Central memory CD4-positive, alpha-beta T cell (primary cell): ENCODE data around the gene GPR27.

Experiments used
- DNase-seq: peaks from one replicate; pipeline ENCODE4 v3.0.0; 2022
- total RNA-seq, 3 experiments: gene quantifications; one replicate each; lab custom pipeline; 2026; lab: John Stamatoyannopoulos, UW

Gene GPR27
- total RNA-seq = 0.49 to 3.3 (median 1.2) reads per million in 3 experiments

GRCh38 chr3:71753701-71754609 lies at the start of gene GPR27:
Gene GPR27, plus strand, starts transcription at chr3:71753855. Its CDS starts 195 bp downstream, at chr3:71754050.
- DNase-seq = peak; percentile 21

- DNase-seq = no peak
These were observed 48.7 kb upstream of the GPR27 start for GRCh38 chr3:71704915-71705314.

- DNase-seq = no peak
These were observed 48.0 kb upstream of the GPR27 start for GRCh38 chr3:71705681-71706080.

GRCh38 chr3:71707595-71707994 lies 46.1 kb upstream of the GPR27 start:
- DNase-seq = no peak

GRCh38 chr3:71708476-71709105 lies 45.1 kb upstream of the GPR27 start:
- DNase-seq = no peak

GRCh38 chr3:71709908-71710511 lies 43.6 kb upstream of the GPR27 start:
- DNase-seq = peak; percentile 19

- DNase-seq = peak; percentile 42
These were observed 42.7 kb upstream of the GPR27 start for GRCh38 chr3:71710906-71711494.

GRCh38 chr3:71713041-71713440 lies 40.6 kb upstream of the GPR27 start:
- DNase-seq = no peak

- no peak for DNase-seq
These were observed 39.1 kb upstream of the GPR27 start for GRCh38 chr3:71714595-71714994.

- peak; percentile 42 for DNase-seq
These were observed 35.6 kb upstream of the GPR27 start for GRCh38 chr3:71718072-71718471.

GRCh38 chr3:71721002-71721401 lies 32.7 kb upstream of the GPR27 start:
- DNase-seq = no peak

- peak; percentile 51 for DNase-seq
These were observed 32.0 kb upstream of the GPR27 start for GRCh38 chr3:71721651-71722157.

GRCh38 chr3:71722693-71723092 lies 31.0 kb upstream of the GPR27 start:
- no peak for DNase-seq

GRCh38 chr3:71723452-71724170 lies 30.0 kb upstream of the GPR27 start:
- DNase-seq = peak; percentile 69

GRCh38 chr3:71724171-71724453 lies 29.5 kb upstream of the GPR27 start:
- DNase-seq = no peak

GRCh38 chr3:71724584-71725270 lies 28.9 kb upstream of the GPR27 start:
- peak; percentile 31 for DNase-seq

GRCh38 chr3:71725271-71725991 lies 28.2 kb upstream of the GPR27 start, which contains the start of gene EIF4E3:
Gene EIF4E3, minus strand, starts transcription at chr3:71725402. Its CDS starts 35 bp downstream, at chr3:71725367.
- DNase-seq = peak; percentile 42

GRCh38 chr3:71726146-71726545 lies 27.5 kb upstream of the GPR27 start:
- peak; percentile 73 for DNase-seq

- DNase-seq = peak; percentile 36
These were observed 24.9 kb upstream of the GPR27 start for GRCh38 chr3:71728632-71729342.

GRCh38 chr3:71732637-71733036 lies 21.0 kb upstream of the GPR27 start:
- DNase-seq = no peak
